Brain microvascular endothelial cell (primary cell): ENCODE data around the gene MAD1L1.
"Not testable (repeated sequence)": the region's sequence is repeated elsewhere in the genome, so short reads cannot be mapped to it uniquely, and the experiment has no call there.

ENCODE experiments used
- DNase-seq: peaks from one replicate; pipeline ENCODE4 v3.0.0-alpha.2; 2020
- H3K27ac ChIP-seq: fragments of 250-450 bp; sonication (Bioruptor Pico); 2 replicates; pipeline ENCODE4 v1.5.1; 2020; ENCODE audit warnings: mild to moderate bottlenecking, moderate library complexity
- H3K27me3 ChIP-seq: fragments of 250-450 bp; sonication (Bioruptor Pico); replicated peaks from 2 replicates; pipeline ENCODE4 v1.5.1; 2020; ENCODE audit warnings: mild to moderate bottlenecking
- H3K36me3 ChIP-seq: fragments of 250-450 bp; sonication (Bioruptor Pico); replicated peaks from 2 replicates; pipeline ENCODE4 v1.5.1; 2020; ENCODE audit warnings: mild to moderate bottlenecking
- H3K4me3 ChIP-seq: 2 replicates; pipeline ENCODE4 v1.5.1; 2011; ENCODE audit warnings: low read depth, mild to moderate bottlenecking, control low read depth, low read length, moderate library complexity
- in situ Hi-C: cut with HindIII; loops from 2 replicates; pipeline ENCODE4 v1.10.0; 2017; ENCODE audit warnings: low sequenced_read_pairs, low pct_ligation_motif_present
- TF ChIP-seq, protein P1 (sequence below): IDR thresholded peaks from 2 replicates; pipeline ENCODE4 v1.5.1; 2011; ENCODE audit warnings: low read depth, mild to moderate bottlenecking, moderate library complexity, low read length, control low read depth, inconsistent platforms; ENCODE audit errors: missing control alignments

MAD1L1 gene

DNA sequence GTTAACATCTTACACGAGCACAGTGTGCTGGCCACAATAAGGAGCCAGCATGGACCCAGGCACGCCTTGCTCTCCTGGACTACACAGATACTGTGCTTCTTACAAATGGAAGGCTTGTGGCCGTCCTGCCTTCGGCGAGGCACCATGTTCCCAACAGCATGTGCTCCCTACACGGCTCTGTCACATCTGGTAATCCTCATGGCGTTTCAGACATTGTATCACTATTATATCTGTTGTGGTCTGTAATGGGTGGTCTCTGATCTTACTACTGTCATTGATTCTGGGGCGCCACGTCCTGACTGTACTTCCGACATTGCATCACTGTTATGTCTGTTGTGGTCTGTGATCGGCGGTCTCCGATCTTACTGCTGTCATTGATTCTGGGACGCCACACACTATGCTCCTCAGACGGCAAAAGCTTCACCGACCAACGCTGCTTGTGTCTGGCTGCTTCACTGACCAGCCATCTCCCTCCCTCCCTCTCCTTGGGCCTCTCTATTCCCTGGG lies 195.4 kb downstream of the MAD1L1 start:
- Histone ChIP-seq H3K4me3 (no peak overlapping the region), H3K27me3 (no peaks in the 10 kb centered on the region), H3K27ac (no peak overlapping the region), H3K36me3 (no peaks in the 10 kb centered on the region)
- no peak for DNase-seq
- in situ Hi-C loops: no loop called here
- TF ChIP-seq, protein P1, sequence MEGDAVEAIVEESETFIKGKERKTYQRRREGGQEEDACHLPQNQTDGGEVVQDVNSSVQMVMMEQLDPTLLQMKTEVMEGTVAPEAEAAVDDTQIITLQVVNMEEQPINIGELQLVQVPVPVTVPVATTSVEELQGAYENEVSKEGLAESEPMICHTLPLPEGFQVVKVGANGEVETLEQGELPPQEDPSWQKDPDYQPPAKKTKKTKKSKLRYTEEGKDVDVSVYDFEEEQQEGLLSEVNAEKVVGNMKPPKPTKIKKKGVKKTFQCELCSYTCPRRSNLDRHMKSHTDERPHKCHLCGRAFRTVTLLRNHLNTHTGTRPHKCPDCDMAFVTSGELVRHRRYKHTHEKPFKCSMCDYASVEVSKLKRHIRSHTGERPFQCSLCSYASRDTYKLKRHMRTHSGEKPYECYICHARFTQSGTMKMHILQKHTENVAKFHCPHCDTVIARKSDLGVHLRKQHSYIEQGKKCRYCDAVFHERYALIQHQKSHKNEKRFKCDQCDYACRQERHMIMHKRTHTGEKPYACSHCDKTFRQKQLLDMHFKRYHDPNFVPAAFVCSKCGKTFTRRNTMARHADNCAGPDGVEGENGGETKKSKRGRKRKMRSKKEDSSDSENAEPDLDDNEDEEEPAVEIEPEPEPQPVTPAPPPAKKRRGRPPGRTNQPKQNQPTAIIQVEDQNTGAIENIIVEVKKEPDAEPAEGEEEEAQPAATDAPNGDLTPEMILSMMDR: no peak

DNA sequence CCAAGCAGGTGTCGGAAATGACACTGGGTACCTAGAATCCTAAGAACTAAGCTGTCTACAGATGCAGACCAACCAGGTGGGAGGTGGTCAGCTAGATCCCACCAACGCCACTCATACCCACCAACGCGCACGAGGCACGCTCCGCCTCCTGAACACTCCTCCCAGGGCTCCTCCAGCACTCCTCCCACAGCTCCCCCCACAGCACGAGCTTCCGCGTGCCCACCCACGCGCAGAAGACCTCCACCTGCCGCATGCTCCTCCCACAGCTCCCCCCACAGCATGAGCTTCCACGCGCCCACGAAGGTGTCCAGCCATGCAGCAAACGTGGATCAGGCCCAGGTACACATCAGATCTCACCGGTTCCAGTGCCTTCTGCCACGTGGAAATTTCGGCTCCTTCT lies 196.0 kb downstream of the MAD1L1 start:
- Histone ChIP-seq H3K27ac (no peak overlapping the region), H3K4me3 (no peak overlapping the region), H3K36me3 (no peaks in the 10 kb centered on the region), H3K27me3 (no peaks in the 10 kb centered on the region)
- in situ Hi-C loops: no loop called here
- no peak for DNase-seq
- TF ChIP-seq, protein P1: no peak

DNA sequence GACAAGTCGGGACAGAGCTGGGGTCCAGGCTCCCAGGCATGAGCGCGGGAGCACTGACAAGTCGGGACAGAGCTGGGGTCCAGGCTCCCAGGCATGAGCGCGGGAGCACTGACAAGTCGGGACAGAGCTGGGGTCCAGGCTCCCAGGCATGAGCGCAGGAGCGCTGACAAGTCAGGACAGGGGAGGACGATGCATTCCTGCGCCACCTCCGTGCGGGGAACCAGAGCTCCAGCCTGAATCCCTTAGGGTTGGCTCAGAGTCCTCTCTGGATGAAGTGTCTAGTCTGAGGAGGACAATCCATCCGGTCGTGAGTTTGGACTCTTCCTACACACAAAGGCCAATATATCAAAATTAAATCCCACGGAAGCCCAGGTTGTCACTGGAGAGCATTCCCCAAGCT lies 196.5 kb downstream of the MAD1L1 start:
- H3K27me3 ChIP-seq, H3K27ac ChIP-seq, H3K4me3 ChIP-seq, H3K36me3 ChIP-seq, DNase-seq, in situ Hi-C loops: not testable (repeated sequence)

DNA sequence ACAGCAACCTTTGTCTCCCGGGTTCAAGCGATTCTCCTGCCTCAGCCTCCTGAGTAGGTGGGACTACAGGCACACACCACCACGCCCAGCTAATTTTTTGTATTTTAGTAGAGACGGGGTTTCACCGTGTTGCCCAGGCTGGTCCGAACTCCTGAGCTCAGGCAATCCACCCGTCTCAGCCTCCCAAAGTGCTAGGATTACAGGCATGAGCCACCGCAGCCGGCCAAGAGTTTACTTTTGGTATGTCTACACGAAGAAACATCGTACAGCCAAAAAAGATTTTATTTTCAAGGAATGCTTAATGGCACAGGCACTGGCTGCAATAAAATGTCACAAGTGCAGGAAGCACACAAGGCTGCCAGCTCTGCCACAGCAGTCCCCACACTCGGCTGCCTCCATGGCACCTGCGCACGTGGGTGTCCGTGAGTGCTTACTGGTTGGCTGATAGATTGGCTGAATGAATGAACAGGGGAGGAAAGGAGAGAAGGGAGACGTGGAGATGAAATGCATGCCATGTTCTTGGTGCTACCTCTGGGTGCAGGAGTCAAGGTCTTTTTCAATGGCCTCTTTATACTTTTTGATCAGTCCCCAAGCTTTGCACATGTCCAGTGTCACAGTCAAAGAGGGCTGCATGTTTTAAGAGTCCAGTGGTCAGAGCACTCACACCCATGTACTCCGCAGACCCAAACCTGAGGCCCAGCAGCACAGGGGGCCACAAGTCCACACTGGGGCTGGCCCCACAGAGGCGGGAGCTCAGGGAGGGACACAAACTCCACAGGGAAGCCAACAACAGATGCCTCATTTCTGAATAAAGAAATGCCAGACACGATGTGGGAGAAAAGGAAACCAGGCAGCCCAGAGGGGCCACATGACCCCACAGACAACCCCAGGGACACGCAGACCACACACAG lies 198.2 kb downstream of the MAD1L1 start:
- no peaks in the 10 kb centered on the region for H3K36me3 ChIP-seq
- TF ChIP-seq, protein P1: no peak
- no peak for DNase-seq
- H3K4me3 ChIP-seq: no peak overlapping the region
- no peak overlapping the region for H3K27ac ChIP-seq
- in situ Hi-C loops: no loop called here
- no peaks in the 10 kb centered on the region for H3K27me3 ChIP-seq

DNA sequence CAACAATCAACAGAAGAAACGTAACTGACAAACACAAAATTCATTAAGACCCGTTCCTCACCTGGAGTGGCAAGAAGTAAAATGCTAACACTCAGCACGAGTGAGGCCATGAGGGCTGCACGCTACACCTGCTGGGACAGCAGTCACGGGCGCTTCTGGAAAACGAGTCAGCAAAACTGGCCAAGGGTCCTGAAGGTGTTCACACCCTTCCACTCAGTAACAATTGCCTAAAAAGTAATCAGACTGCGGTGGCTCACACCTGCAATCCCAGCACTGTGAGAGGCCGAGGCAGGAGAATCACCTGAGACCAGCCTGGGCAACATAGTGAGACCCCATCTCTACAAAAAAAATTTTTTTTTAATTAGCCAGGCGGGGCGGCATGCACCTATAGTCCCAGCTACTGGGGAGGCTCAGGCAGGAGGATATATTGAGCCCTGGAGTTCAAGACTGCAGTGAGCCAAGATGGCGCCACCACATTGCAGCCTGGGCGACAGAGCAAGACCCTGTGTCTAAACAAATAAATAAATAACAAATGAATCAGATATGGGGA lies 199.1 kb downstream of the MAD1L1 start:
- no peaks in the 10 kb centered on the region for H3K36me3 ChIP-seq
- no peak overlapping the region for H3K4me3 ChIP-seq
- no peak overlapping the region for H3K27ac ChIP-seq
- in situ Hi-C loops: no loop called here
- DNase-seq: no peak
- H3K27me3 ChIP-seq: no peaks in the 10 kb centered on the region
- TF ChIP-seq, protein P1: no peak

DNA sequence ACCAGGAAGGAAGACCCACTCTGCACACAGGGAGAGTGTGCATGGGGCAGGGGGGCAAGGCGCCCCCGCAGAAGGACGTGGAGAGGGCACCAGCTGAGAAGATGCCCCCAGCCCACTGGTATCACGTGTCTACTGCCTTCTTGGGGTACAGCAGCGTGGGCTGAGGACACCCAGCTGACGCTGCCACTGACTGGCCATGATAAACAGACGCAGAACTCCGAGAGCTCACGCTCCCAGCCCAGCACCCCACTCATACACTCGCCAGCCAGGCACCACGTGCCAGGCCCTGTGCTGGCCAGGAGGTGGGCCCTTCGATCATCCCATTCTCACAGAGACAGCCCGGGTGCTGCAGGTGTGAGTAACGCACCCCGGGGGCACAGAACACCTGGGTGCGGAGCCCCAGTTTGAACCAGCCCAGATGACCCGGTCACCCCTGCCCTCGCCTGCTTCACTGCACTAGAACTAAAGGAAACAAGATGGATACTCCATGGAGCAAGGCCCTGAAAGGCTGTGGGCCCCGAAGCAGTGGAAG lies 199.8 kb downstream of the MAD1L1 start:
- in situ Hi-C loops: no loop called here
- DNase-seq: no peak
- TF ChIP-seq, protein P1: no peak
- H3K4me3 ChIP-seq: no peak overlapping the region
- no peak overlapping the region for H3K27ac ChIP-seq
- no peaks in the 10 kb centered on the region for H3K36me3 ChIP-seq
- no peaks in the 10 kb centered on the region for H3K27me3 ChIP-seq
